Occipital lobe (tissue), 2 donors: Measurements from ENCODE around the gene DYNC1I1. TPM values are rescaled to one million over a fixed set of nuclear protein-coding genes. Genes with fewer than 3 reads are reported as not detected.
"Not testable (repeated sequence)": the region's sequence is repeated elsewhere in the genome, so short reads cannot be mapped to it uniquely, and the experiment has no call there.

ENCODE experiments used
- DNase-seq: peaks from one replicate; lab custom pipeline; 2025; lab: John Stamatoyannopoulos, UW
- total RNA-seq: library from RNA; depleted of rRNA; stranded (reverse); fragments of >200 nt; gene quantifications from one replicate; pipeline ENCODE4 v1.2.3, GENCODE V29; 2014

DYNC1I1 gene
- total RNA-seq, 1 donor from 2014 or later, result 182 TPM

DNA sequence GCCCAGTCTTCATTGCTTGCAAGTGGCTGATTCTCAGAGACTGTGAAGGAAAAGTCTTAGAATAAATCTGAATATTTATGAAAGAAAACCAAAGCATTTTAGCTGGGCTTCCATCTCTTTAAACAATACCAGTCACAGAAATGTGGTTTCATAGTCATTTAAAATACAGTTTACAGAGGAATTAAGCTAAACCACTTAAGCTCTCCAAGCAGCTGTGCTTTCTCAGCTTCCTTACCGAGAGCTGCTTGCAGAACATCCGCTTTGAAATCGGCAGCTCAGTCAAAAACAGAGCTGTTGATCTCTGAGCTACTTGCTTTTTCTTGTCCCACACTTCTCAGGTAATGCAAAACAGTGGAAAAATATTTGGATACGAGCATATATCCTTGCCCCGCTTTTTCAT, 134.5 kb downstream of the DYNC1I1 start:
- DNase-seq, result no peak

DNA sequence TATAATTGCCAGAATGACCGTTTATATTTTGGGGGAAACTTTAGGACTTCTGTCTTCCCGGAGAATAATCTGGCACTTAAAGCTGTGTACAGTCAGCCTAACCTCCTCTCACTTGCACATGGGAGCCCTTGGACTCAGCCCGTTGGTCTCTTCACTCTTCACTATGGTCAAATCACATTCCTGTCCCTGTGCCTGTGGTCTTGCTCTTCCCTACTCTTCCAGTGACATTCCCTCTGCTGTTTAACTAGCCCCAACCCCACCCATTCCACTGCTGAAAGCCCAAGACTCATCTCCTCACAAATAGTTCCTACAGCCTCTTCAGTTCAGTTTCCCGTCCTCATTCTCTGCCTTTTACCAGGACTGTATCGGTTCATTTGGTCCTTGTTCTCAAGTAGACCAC, 135.0 kb downstream of the DYNC1I1 start:
- no peak for DNase-seq

DNA sequence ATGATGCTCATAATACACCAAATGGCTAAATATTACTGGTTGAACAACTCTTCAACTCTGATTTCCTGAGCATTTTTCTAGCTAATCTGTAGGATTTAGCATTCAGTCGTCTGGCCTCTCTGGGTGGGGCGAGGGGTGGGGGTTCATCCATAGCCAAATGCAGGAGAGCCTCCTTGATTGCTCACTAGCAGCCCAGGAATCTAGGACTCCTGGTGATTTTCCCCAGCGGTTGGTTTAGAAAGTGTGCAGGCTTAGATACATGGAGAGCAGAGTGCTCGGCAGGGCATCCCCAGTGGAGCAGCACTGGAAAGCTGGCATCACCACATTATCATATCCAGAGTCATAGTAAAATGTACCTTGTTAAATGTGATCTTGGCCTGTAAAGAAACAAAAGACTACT, 136.1 kb downstream of the DYNC1I1 start:
- no peak for DNase-seq

DNA sequence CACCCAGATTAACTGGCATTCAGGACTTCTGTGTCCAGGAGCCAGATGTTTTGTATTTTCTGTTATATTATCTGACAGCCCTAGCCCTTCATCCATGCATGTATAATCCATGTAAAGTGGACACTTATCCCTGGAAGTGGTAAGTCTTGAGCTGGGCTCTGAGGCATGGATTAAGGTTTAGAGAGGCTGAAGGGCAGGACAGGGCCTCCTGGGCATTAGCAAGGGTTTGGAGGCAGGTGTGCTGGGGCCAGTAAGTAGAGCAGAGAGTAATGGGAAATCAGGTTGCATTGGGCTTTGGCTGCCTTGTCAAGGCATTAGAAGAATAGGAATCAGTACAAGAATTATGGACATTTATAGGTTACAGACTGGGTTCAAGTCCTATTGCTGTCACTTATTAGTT, 138.0 kb downstream of the DYNC1I1 start:
- no peak for DNase-seq

DNA sequence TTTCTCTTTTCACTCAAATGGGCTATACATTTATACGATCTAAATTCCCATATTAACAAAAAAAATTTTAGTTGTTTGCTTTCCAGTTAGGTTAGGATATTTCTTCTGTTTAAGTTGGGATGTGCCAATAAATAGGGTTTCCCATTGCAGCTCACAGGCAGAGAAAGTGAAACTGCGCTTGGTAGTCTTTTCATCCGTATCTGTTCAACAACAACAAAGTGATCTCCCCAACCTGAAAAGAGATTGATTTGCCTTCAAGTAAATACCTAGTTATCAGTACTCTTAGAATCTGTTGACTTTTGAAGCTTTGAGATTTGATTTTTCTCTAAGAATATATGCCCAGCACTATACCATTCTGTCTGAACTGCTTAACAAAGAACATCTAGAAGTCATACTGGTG, 143.4 kb downstream of the DYNC1I1 start:
- no peak for DNase-seq

DNA sequence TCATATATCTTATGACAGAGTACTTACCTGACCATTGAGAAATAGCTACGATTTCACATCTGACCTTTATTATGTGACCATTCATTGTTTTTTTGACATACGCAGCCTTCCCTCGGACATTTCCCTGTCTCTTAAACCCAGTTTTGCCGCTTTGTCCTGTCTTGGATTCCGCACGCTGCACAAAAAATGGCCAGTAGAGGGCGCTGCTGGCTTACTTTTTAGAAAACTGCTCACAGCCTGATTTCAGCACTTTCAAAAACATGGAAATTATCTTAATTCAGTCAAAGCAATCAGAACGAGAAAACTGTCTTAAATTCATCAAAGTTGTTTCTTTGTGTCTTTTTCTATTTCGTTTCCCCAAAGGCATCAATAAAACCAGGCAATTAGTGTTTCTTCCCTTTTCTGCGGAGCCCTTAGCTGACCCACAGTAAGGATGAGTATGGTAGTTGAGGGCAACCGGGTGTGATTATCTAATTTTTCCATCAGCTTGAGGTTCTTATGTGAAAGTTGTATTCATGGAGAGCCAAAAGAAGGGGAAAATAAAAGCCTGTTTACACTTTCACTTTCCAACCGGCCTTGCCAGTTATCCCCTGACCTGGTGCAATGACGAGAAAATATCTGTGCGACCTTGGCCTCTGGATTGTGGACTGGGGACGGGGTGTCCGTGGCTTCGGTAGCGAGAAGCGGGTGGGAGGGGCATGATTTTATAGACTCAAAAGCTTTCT, 144.4 kb downstream of the DYNC1I1 start:
- DNase-seq, result peak; percentile 63

DNA sequence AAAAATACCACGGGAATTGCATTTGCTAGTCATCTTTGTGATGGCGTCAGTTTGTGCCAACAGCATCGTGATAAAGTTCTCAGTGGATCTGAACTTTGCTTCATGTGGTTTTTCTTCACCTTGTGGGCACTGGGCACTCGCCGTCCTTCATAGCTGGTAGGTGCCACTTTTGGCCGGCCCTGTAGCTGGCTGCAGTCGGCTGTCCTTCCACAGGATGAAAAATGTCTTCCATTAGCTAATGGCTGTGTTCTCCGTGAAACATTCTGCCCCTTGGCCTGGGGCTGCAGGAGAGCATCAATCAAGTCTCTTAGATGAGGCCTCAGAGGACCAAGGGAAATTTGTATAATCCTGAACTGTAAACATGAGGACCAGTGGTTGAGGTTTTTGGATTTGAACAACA, 145.3 kb downstream of the DYNC1I1 start:
- no peak for DNase-seq

DNA sequence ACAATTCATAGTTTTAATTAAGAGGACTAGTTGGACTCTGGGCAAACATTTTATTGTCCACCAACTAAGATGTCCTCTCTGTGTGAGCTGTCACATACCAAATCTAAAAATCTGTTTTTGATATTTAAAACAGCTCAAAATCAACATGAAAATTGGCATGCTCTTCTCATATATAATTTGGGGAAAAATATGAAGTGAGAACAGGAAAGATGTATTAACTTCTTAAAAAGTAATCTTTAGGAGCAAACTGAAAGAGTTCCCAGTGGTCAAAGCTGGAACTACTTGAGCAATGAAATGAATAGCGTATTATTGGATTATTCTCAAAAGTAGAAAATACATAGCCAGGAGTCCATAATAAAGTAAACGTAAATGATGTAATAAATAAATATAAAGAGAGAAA, 147.2 kb downstream of the DYNC1I1 start:
- no peak for DNase-seq

DNA sequence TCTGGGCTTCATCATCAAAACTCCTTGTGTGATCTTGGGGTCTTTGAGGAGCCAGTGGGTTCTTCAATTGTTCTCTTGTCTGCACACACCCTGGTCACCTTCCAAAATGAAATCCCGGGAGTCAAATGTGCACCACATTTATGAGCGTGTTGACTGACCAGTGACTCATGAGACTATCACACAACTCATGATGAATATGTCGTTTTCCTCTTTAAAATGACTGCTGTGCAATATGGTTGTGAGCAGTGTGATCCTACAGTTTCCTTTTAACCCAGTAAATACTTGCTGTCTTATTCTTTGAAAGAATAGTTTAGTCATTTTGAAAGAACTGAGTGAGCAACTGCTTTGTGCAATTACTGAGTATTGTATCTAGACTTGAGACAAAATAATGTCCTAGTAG, 149.2 kb downstream of the DYNC1I1 start:
- DNase-seq, result no peak

DNA sequence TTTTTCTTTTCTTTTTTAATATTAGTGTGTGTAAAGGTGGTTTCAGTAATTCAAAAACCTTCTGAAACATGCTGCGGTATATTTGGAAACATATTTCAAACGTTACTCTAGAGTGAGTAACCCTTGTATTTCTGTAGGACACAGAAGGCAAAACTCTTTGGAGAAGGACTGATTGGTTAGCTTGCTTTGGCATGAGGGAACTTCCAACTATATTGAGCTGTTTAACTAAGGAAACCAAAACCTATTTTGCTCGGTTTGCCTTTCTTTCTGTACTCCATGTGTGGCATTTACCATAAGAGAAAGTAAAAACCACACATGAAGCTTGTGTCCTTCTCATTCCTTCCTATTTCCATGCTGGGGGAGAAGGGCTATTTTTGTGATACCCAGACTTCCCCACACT, 149.8 kb downstream of the DYNC1I1 start:
- no peak for DNase-seq

DNA sequence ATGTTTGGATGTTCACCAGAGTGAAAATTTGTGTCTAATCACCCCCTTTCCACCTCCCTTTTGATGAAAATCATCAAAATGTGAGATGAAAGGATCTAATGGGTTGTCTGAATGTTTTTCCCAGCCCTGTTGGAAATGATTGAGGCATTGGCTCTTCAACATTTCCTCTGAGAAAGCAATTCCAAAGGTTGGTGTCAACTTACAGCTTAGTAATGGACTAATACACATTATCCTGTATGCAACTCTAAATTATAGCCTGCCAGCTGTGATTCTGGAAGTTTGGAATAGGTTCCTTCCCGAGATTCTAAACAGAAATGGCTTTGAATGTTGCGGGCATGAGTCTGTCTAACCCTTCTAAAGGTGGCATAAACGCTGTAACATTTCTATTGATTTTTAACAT, 152.9 kb downstream of the DYNC1I1 start:
- DNase-seq, result no peak

DNA sequence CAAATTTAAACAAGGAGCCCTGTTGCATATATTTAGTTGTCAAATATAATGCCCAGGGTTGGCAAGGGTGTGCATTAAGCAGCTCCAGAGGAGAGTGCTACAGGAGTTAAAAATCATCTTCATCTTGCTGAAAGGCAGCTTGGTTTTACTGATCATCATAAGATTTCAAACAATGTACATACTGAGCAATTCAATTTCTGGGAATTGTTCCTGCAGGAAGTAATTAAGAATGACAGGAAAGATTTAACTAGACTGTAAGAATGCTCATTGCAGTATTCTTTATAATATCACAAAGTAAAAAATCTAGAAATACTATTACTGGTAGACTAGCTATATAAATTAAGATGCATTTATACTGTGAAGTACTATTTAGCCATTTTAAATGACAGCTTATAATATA, 153.6 kb downstream of the DYNC1I1 start:
- no peak for DNase-seq

DNA sequence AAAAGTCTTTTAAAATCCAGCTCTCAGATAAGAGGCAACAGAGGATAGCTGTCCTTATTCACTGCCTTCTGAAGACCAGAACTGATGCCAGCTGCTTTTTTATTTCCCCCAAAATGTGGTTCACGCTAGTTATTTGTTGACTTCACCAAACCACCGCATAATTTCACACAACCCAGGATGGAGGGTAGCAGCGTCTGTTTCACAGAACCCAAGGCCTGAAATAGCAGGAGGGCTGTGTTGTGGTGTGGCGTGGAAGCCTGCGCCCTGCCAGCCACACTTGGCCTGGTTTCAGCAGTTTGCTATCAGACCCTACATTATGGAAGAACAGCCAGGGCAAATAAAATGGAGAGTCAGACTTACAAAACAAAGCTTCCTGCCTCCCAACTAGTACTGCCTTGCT, 155.4 kb downstream of the DYNC1I1 start:
- no peak for DNase-seq

DNA sequence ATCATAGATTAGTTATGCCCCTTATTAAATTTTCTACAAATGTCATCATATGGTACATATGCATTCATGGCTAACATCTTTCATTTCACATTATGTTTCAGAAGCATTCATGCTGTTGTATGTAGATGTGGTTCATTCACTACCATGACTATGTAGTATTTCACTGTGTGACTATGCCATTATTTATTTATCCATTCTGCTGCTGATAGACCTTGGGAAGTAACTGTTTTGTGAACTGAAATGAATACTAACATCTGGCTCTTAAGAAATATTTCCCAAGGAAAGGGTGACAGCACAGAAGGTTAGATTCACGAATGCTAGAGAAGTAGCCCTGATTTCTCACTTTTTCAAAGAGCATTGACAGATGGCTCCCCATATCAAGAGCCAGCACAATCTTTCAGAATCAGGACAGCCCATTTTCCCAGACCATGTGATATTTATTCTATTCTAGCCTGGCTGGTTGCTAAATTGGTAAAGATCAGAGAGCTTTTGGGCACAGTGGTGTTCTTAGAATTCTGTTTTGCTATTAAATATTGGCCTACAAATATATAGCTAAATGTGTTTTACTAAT, 157.4 kb downstream of the DYNC1I1 start:
- DNase-seq, result no peak

DNA sequence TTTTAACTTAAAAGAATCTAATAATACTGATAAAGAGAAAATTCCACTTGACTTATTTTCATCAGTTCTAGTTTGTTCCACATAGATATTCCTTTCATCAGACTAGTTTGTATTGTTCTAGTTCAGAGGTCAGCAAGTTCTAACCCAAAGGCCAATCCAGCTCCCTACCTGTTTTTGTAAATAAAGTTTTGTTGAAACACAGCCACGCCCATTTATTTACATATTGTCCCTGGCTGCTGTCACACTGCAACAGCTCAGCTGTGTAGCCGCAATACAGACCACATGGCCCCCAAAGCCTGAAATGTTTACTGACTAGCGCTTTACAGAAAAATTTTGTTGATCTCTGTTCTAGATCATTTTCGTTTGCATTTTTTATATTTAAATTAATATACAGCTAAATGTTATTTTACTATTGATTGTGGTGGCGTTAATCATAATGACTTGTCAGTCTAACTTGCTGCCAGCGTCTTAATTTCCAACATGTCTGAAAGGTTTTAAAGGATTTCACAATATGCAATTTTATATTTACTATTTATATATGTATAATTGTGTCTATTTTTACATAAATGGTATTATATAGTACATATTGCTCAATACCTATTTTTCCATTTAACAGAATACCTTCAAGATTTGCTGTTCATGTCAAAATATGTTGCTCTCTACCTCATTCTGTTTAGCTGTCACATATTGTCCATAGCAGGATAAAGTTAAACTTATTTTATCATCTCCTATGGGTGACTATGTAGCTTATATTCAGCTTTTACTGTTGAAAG, 159.3 kb downstream of the DYNC1I1 start:
- no peak for DNase-seq

DNA sequence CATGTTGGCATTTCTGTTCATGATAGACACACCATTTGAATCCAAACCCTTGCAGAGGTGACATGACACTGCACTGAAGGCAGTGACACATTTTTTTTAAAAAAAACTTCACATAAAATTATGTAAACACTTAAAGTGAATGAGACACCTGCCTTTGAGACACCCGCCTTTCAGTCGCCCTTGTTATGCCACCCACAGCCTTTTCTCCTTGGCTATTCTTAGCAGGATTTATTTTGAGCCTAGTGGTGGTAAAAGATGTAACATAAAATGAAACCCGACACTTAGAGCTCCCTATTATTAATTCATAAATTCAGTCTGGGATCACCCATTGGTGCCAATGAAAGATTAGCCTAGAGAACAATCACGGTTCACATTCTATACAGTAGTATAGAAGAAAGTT, 161.3 kb downstream of the DYNC1I1 start:
- DNase-seq, result no peak

DNA sequence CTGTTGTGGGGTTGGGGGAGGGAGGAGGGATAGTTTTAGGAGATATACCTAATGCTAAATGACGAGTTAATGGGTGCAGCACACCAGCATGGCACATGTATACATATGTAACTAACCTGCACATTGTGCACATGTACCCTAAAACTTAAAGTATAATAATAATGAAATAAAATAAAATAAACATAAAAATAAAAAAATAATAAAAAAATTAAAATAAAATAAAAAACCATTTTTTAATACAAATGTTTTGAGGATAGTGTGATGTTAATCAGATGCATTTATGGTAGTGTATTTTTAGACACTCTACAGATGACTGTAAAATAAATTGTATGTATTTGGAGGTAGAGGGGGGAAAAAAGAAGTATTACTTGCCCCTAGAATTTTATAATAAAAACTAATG, 172.5 kb downstream of the DYNC1I1 start:
- not testable (repeated sequence) for DNase-seq

DNA sequence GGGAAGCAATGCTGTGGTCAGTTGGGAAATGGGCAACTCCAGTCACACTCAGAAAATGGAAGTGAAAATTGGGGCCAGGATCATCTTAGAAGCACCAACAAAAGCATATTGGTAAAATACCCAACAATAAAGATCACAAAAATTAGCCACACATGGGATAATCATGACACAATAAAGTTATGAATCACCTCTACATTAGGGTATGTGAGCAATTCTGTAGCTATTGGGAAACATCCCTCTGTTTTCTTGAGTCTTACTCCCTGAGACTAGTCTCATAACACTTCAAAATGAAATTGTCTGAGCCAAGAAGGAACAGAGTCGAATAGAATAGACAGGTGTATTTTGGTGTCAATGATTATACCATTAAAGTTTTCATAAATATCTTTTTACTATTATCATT, 178.3 kb downstream of the DYNC1I1 start:
- no peak for DNase-seq

DNA sequence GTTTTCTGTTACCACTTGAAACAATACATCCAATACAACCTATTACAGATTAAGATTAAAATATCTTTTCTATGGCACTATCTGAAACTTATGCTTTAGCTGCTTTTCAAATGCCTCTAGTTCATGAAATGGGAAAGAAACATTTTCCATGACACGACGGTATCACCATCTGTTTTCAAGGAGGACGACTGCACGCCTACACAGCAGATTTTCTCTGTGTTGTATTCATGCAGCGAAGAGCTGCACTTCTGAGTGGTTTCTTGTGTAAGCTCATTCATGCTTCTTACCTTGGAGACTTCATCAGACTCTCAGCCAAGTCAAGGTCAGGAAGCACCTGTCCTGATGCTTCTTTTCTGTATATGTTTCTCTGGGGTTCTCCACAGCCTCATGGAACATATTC, 179.2 kb downstream of the DYNC1I1 start:
- DNase-seq, result peak; percentile 15

DNA sequence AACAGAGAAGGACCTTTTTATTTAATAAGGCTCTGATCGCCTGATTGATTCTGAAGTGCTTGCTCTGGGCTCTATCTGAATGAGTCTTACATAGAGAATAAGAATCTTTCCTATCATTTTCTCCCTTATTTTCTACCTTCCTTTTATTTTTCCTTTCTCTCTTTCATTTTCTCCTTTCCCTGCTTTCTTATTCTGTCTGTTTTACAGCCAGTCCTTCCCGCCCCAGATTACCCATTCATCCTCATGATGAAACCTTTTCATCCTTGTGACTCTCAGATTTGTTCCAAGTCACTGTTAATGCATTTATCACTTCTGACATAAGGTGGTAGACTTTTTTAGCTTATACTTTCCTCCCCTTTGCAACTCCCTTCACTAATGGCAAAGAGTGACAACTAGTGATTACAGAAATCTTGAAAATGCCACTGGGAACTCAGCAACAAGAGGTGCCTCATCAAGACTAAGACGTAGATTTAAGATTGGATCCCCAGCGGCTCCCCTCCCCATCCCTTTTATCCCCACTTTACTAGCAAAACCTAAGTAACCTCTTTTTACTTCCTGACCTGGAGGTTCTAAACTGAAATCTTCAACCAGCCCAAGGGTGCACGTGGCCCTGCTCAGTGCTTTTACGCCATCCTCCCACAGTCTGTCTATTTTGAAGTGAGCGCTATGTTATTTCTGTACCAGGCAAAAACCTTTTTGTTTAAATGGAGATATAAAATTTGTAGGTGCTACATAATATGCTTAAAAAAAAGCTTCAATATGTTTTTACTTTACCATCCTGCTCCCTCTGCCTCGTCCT, 179.8 kb downstream of the DYNC1I1 start:
- no peak for DNase-seq

DNA sequence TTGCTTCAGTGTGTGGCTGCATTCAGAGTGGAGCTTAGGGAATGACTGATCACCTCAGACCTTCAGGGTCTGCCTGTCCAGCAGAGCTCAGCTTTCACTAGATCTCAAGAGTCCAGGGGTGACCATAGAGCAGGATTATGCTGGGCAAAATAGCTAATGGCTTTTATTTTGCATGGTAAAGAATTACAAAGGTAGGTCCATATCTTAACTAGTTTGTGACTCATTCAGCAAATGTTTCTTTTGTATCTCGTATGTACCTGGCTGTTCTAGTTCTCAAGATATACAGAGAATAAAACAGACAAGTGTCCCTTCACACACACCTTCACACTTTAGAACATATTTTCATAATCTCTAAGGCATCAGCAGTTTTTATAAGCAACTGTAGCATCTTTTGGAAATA, 180.5 kb downstream of the DYNC1I1 start:
- DNase-seq, result no peak

DNA sequence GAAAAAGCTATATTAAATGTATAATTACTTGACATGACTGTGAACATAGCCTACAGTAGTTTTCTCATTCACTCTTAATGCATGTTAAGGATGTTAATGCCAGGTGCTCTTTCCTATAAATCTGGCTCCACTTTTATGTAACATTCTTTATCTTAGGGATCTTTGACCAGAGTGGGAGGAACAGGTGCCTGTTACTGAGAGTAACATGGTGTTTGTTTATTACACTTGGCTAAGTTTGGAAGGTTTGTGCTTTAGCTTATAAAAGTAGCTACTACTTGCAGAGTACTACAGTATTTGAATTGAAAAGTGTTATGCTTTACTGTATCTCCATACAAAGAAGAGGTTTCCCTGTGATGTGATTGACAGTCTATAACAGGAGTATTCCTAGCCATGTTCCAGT, 183.4 kb downstream of the DYNC1I1 start:
- no peak for DNase-seq
